Liver (tissue), 3 donors: ENCODE measurements around the gene CARD16.

ENCODE experiments used
- CTCF ChIP-seq: fragments of 150-350 bp; IDR thresholded peaks from 2 replicates; pipeline ENCODE4 v1.5.1; 2017; ENCODE audit warnings: improper control_type of control experiment, low read depth, low read length; ENCODE audit not compliant: missing input control
- EGR1 ChIP-seq, 2 donors: IDR thresholded peaks; 2 replicates each; pipeline ENCODE4 v1.6.1; 2016 to 2018; ENCODE audit warnings: antibody characterized with exemption in 2 of 2, low read depth in 2 of 2
- FOXA1 ChIP-seq: IDR thresholded peaks from 2 replicates; pipeline ENCODE4 v1.6.1; 2016; ENCODE audit warnings: antibody characterized with exemption
- GABPA ChIP-seq, 2 donors: IDR thresholded peaks in 1 of 2; conservative IDR thresholded peaks in 1 of 2; 2 replicates each; pipeline ENCODE4 v1.6.1; 2016; ENCODE audit warnings: antibody characterized with exemption in 2 of 2, mild to moderate bottlenecking in 1 of 2, moderate library complexity in 1 of 2
- HNF4A ChIP-seq, 2 donors: conservative IDR thresholded peaks; 2 replicates each; pipeline ENCODE4 v1.6.1; 2016; ENCODE audit warnings: antibody characterized with exemption in 2 of 2, mild to moderate bottlenecking in 2 of 2
- HNF4G ChIP-seq: IDR thresholded peaks from 2 replicates; pipeline ENCODE4 v1.6.1; 2016; ENCODE audit warnings: antibody characterized with exemption
- JUND ChIP-seq, 2 donors: IDR thresholded peaks; 2 replicates each; pipeline ENCODE4 v1.6.1; 2016; ENCODE audit warnings: antibody characterized with exemption in 2 of 2
- MAX ChIP-seq: IDR thresholded peaks from 2 replicates; pipeline ENCODE4 v1.6.1; 2016; ENCODE audit warnings: antibody characterized with exemption
- RAD21 ChIP-seq, 2 donors: IDR thresholded peaks; 2 replicates each; pipeline ENCODE4 v1.6.1; 2016; ENCODE audit warnings: antibody characterized with exemption in 2 of 2, mild to moderate bottlenecking in 2 of 2
- REST ChIP-seq: IDR thresholded peaks from 2 replicates; pipeline ENCODE4 v1.6.1; 2016; ENCODE audit warnings: antibody characterized with exemption, mild to moderate bottlenecking
- SP1 ChIP-seq: IDR thresholded peaks from 2 replicates; pipeline ENCODE4 v1.6.1; 2018; ENCODE audit warnings: antibody characterized with exemption, mild to moderate bottlenecking
- YY1 ChIP-seq: IDR thresholded peaks from 2 replicates; pipeline ENCODE4 v1.6.1; 2016; ENCODE audit warnings: antibody characterized with exemption, mild to moderate bottlenecking
- donor health status: healthy.
- donor health status: healthy.

GRCh38 chr11:105092256-105093239 is 47.4 kb upstream of the CARD16 start:
- no peak for TF ChIP-seq CTCF
- TF ChIP-seq FOXA1 = no peak
- TF ChIP-seq GABPA (IDR thresholded peaks at IDR 0.05 in 1 of 2, conservative IDR thresholded peaks at IDR 0.05 in 1 of 2) = no peak
- no peak for TF ChIP-seq JUND (IDR thresholded peaks at IDR 0.05)
- TF ChIP-seq MAX = no peak
- no peak for TF ChIP-seq EGR1 (IDR thresholded peaks at IDR 0.05; ENCODE audit: low read depth in 2 of 2)
- no peak for TF ChIP-seq YY1
- TF ChIP-seq SP1 = no peak
- TF ChIP-seq RAD21 (IDR thresholded peaks at IDR 0.05) = no peak
- no peak for TF ChIP-seq REST
- no peak for TF ChIP-seq HNF4A (conservative IDR thresholded peaks at IDR 0.05)
- TF ChIP-seq HNF4G = no peak
